HTR-8/SVneo (cell line): ENCODE data around the gene PLXNA4.
A peak's percentile ranks its signal among the peaks of the same experiment; 100 is the strongest.

Source experiments
- DNase-seq: peaks from one replicate; pipeline ENCODE4 v3.0.0; 2011; ENCODE audit warnings: low spot score, mixed read lengths; ENCODE audit not compliant: insufficient read length
- FAIRE-seq: peaks from 2 replicates; lab custom pipeline; 2011; peaks lifted over from hg19 to GRCh38; lab: Jason Lieb, UNC

Gene PLXNA4, protein sequence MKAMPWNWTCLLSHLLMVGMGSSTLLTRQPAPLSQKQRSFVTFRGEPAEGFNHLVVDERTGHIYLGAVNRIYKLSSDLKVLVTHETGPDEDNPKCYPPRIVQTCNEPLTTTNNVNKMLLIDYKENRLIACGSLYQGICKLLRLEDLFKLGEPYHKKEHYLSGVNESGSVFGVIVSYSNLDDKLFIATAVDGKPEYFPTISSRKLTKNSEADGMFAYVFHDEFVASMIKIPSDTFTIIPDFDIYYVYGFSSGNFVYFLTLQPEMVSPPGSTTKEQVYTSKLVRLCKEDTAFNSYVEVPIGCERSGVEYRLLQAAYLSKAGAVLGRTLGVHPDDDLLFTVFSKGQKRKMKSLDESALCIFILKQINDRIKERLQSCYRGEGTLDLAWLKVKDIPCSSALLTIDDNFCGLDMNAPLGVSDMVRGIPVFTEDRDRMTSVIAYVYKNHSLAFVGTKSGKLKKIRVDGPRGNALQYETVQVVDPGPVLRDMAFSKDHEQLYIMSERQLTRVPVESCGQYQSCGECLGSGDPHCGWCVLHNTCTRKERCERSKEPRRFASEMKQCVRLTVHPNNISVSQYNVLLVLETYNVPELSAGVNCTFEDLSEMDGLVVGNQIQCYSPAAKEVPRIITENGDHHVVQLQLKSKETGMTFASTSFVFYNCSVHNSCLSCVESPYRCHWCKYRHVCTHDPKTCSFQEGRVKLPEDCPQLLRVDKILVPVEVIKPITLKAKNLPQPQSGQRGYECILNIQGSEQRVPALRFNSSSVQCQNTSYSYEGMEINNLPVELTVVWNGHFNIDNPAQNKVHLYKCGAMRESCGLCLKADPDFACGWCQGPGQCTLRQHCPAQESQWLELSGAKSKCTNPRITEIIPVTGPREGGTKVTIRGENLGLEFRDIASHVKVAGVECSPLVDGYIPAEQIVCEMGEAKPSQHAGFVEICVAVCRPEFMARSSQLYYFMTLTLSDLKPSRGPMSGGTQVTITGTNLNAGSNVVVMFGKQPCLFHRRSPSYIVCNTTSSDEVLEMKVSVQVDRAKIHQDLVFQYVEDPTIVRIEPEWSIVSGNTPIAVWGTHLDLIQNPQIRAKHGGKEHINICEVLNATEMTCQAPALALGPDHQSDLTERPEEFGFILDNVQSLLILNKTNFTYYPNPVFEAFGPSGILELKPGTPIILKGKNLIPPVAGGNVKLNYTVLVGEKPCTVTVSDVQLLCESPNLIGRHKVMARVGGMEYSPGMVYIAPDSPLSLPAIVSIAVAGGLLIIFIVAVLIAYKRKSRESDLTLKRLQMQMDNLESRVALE (N-terminal part only)

DNA sequence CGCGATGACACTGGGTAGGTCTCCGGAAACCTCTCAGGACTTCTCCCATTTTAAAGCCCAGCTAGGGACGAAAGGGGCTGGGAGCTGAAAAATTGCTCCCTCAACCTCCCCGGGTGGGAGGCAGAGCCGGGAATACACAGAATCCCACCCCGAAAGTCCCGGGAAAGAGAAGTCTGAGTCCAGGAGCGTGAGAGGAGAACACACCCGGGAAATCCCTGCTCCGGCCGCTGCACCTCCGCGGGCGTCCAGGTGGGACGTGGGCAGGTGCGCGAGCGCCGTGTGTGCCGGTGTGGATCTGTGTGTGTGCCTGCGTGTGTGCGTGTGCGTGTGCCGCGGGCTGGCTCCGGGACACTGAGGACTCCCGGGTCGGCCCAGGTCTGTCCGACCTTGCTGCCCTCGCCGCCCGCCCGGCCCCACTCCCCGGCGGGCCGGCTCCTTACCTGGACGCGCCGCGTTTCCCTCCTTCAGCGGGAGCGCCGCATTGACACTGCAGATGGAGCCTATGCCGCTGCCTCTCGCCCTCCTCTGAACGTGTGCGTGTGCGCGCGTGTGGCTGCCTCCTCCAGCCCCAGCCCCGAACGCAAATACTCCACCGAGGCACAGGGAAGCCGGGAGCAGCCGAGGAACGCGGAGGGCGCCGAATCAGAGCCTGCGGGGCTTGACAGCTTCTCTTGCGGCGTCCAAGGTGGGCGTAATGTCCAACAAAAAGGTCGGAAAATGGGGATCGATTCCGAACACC, at the start of gene PLXNA4:
Gene PLXNA4, minus strand, starts transcription at position 489 of the 739 bp plus-strand sequence. CDS start 67,777 bp downstream, outside the sequence.
- FAIRE-seq (no peak), DNase-seq (no peak)

DNA sequence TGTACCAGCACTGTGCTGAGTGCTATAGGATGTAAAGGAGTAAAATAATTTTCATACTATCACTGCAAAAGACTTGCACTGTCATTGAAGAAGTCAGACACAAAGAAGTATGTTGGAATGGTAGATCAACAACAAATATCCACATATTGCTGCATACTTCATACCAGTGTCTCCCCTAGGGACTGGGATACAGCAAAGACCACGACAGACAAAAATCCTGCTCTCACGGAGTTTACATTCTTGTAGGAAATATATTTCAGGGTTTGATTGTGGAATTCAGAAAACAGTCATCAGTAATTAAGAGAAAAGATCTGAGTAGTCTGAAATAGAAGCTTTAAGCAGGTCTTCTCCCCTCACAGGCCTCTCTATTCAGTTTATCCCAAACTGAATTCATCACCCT, 49.4 kb upstream of the PLXNA4 start:
- no peak for FAIRE-seq

DNA sequence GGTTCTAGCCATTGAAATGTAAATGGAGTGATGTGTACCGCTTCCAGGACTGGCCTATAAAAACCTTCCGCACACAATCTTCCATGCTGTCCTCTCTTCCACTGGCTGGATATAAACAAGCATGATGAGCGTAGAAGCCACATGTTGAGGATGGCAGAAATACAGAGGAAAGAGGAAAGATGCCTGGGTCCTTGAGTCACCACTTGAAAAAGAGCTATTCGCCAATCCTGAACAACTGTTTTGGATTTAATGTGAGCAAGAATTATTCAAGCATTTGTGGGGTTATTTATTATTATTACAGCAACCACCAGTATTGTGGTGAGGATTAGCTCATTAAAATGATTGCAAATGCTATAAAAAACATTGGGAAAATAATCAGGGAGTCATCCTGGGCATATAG, 45.8 kb upstream of the PLXNA4 start:
- DNase-seq (no peak), FAIRE-seq (no peak)

More for the DNA sequence above, 49.4 kb upstream of the PLXNA4 start:
- no peak for DNase-seq

DNA sequence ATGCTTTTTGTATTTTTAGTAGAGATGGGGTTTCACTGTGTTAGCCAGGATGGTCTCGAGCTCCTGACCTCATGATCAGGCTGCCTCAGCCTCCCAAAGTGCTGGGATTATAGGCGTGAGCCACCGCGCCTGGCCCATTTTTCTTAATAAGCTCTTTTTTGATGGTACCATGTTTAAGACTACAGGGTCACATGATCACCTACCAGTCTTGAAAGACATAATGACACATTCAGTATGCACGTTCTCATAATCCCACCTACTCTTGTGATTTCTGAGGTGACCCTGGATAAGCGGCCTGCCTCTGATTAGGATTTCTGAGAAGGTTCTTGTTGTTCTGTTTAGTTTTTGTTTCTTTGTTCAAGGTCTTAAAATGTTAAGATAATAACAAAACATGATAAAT, 43.7 kb upstream of the PLXNA4 start:
- no peak for FAIRE-seq
- no peak for DNase-seq

DNA sequence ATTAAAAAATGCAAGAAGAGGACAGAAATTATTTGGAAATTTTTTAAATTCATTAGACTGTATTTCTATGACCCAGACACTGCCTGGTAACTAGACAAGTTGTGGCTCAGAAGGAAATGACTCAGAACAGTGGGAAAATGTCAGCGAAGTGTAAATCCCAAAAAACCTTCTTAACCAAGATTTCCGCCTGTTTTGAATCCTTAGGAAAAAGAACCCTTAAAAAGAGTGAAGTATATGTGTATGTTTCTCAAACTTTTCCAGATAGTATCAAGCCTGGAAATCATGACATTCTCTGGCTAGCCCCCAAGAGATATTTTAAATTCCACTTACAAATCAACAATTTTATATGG, 42.7 kb upstream of the PLXNA4 start:
- no peak for FAIRE-seq
- peak; percentile 7 for DNase-seq

DNA sequence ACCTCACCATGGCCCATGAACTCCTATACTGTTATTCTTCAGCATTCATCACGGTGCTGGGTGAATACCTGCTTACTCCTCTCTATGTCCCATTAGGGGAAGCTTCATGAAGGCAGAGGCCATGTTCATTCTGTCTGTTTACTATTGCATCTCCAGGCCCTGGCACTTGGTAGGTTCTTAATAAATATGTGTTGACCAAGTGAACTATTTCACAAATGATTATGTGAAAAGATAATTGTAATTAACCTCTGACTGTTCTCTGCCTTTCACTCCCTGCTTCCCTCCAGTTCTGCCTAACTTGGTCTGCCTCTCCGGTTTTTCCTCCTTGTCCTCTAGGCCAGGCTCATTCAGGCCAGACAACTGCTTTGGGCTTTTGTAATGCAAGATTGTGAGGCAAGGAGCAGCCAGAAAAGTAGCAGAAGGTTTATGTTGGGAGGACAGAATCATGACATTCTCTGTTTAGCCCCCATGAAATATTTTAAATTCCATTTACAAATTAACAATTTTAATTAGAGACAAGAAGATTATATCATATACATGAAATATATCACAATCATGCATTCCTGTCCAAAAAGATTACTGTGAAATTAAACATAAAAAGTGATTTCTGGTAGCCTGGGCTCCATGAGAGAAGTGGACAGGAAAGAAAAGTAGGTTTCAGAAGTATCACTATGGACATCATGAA, 42.1 kb upstream of the PLXNA4 start:
- DNase-seq (no peak), FAIRE-seq (no peak)

DNA sequence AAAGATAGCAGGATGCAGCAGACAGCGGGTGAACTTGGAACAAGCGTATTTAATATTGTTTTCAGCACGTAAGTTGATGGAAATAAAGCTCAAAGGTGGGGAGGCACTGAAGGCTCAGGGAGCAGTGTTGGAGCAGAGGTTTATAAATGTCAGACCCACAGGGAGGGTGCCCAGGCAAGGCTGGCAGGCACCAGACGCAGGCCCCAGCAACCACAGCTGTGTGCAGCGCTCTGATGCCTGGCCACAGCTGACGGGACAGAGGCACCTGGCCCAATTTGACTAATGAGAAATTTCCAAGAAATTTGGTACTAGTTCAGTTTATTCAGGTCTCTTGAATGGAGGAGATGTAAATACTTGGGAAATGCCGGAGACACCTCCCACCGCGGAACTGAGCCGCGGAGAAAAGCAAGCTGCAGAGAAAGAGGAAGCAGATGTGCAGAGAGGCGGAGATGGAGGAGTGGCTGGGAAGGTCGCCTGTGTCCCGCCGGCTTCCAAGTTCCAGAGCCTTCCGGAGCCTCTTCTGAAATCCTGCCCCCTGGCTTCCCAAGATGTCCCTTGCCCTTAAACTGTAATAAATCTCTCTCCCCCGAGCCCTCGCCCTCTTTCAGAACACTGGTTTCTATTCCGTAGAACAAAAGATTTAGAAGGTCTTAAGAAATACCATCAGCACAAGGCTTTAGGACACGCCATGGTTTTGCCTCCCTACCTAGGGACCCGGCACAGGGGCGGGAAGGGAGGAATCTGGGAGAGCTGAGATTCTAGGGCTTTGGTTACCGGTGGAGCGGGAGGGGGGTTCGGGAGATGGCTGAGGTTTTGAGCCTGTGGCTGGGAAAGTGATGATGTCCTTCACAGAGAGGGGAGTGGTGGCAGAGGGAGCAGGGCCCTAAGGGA, 38.4 kb upstream of the PLXNA4 start:
- DNase-seq (no peak), FAIRE-seq (no peak)

DNA sequence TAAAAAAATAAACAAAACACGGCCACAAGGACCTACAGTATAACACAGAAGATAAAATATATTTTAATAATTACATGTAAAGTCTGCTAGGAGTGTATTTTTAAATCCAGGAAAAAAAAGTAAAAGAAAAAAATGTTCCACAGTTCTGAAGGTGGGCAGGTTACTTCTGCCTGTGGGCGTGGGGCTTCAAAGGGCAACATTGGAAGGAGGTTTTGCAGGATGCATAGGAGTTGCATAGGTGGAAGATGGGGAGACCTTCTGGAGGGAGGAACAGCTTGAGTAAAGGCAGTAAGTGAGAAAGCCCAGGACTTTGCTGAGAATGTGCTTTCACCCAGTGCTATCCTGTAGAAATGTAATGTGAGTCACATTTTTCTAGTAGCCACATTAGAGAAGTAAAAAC, 37.5 kb upstream of the PLXNA4 start:
- FAIRE-seq (no peak), DNase-seq (no peak)

DNA sequence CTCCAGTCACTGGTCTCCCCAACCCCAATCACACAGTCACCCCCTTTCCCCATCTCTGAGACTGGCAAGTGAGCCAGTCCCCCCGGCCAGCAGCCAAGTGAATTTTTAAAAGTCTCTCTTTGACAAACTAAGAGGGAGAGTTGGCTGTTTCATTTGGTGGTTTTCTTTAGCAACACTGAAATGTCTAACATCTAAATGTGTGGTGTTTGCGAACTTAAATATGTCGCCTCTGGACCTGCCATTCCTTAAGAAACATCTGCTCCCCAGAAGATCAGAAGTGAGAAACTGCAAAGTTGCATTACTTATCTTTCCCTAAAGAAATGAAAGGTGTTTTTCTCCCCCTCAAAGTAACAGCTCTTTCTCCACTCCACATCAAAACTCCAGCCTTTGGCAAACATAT, 34.7 kb upstream of the PLXNA4 start:
- DNase-seq (no peak), FAIRE-seq (no peak)

DNA sequence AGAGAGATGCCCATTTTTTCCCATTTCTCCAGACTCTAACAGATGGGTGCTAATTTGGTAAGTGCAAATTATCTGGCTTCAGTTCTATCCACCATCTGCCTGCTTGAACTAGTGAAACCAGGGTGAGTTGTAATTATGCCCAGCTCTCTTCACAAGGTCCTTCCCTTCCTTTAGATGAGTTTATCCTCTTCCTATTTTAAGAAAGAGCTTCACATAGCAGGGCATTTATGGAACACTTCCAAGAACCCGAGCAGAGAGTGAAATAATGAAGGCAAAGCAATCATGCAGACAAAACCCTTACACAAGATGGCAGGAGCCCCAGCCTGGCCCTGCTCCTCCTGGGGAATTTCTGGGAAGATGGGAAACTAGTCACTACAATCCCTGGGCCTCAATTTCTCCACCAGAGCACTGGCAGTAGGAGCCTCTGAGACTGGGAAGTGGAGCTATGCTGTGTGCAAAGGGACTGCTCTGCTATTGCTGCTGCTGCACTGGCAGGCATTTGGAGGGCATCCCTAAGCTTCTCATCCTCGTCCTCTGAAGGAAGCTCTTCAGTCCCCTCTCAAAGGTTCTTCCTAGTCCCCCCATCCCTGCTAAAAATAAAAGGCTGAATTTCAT, 33.7 kb upstream of the PLXNA4 start:
- FAIRE-seq: no peak
- DNase-seq: no peak

DNA sequence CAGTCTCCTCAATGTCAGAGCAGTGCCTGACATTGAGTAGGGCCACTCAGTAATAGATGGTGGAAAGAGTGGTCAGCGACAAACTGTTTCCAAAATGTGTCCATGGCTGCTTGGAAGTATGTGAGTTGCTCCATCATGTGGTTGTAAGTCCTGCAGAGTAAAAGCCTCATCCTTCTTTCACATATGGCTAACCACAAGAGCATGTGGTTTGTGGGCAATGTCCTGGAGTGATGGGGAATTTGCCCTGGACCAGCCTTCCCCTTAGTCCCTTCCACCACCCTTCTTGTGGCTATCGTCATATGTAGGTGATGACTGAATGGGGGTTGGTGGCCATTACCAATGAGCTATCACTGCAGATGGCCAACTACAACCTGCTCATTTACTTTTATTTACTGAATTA, 33.0 kb upstream of the PLXNA4 start:
- DNase-seq (no peak), FAIRE-seq (no peak)

DNA sequence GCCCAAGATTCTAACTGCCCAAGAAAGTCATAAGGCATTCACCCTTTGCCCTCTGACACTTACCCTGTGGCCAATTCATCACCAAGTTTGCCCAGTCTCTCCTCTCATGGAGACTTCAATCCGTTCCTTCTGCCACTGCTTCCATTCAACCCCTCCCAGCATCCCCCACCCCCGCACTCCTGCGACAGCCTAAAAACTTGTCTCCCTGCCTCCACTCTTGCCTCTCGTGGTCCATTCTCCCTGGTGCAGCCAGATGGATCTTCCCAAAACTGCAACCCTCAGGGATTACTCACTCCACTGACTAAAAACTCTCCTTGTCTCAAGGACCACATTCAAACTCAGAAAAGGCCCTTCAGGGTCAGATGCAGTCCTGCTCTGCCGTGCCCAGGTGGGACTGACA, 32.3 kb upstream of the PLXNA4 start:
- DNase-seq (no peak), FAIRE-seq (no peak)

DNA sequence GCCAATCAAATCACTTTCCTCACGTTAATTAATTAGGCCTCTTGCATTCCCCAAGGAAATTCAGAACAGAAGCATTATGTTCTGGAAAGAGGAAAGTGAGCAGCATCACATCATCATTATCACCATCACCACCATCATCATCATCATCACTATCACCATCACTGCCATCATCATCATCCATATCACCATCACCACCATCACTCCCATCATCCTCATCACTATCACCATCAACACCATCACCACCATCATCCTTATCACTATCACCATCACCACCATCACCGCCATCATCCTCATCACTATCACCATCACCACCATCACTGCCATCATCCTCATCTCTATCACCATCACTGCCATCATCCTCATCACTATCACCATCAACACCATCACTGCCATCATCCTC, 31.4 kb upstream of the PLXNA4 start:
- DNase-seq: no peak
- no peak for FAIRE-seq

DNA sequence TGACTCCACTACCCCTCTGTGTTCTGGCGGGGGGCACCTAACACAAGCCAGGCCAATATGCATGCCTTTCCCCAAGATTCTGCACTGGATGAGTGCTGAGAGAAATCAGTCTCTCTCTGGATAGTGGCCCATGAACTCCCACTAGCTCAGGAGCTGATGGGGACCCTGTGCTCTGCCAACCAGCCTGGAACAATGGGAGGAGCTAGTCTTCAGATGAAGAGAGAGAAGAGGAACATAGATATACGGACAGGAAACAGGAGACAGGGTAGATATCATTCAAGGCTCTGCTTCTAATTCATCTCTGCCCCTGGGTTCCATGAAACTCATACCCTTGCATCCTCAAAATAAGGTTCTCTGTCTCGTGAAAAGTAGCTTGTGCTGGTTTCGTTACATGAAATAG, 27.9 kb upstream of the PLXNA4 start:
- DNase-seq (no peak), FAIRE-seq (no peak)

DNA sequence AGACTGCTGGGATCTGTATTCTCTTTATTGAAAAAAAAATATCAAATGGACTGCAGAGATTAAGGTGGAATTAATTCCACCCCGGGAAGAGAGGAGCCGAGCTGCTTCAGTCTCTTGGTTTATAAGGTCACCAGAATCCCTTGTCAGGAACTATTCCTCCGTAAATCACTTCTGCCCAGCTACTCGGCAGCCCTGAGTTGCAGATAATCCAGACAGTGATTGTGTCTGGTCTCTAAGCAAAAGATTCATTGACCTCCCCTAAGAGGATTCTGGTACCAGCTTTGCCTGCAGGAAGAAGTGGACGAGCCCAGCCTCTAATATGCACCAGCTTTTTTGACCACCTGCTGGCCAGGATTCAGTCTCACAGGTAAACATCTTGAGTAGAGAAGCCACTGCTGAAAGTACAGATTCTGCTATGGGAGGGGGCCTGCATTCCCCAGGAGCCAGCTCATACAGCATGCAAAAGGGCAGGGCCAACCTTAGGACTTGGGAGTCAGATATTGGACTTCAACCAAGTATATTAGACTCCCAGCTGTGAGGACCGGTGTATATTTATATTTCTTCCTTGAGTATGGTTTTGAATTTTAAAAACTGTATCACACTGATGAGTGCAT, 27.1 kb upstream of the PLXNA4 start:
- no peak for FAIRE-seq

DNA sequence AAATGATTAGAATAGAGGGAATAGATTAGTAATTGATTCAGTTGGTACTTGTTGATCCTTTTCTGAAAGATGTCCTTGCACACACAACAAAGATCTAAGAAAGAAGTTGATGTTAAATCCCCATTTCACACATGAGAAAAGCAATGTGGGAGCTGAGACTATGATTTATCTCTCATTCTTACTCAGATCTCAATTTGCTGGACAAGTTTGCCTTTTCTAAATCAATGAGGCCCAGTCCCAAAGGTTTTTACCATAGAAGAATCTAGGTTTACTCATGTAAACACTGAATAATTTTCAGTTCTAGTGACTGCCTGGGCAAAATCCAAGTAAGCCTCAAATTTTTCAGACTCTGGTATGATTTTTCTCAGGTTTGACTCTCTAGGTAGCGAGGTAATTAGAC, 25.5 kb upstream of the PLXNA4 start:
- no peak for FAIRE-seq
- no peak for DNase-seq

More for the DNA sequence above, 27.1 kb upstream of the PLXNA4 start:
- DNase-seq: no peak

DNA sequence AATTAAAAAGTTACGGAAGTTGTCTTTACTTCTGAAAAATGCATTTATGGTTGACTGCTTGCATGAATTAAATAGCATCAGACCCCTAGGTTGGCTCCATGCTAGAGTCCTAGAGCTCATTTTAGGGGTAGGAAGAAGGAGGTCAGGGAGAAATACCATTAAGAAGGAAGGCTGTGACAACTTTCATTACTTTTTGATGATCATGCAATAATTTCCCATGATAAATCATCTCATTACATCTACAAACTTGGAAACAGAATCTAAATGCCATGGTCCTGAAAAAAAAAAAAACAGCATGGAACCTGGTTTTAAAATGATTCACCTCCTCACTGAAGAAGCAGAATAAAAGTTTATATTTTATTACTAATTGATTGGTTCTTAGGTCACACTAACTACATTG, 20.3 kb upstream of the PLXNA4 start:
- FAIRE-seq: no peak

More for the DNA sequence above, 20.3 kb upstream of the PLXNA4 start:
- DNase-seq: no peak
